ENCODE data around the gene GHR.

Gene GHR

GRCh38 chr5:42502613-42503470, 79.6 kb downstream of the GHR start:
- no peak overlapping the region for H3K4me3 ChIP-seq (ENCODE audit: low read depth, low read length)

GRCh38 chr5:42506662-42507061, 83.4 kb downstream of the GHR start:
- no peak overlapping the region for H3K4me3 ChIP-seq (ENCODE audit: low read depth, low read length)
- DNase-seq (ENCODE audit: low read depth) = no peak
- TF ChIP-seq, protein P1, sequence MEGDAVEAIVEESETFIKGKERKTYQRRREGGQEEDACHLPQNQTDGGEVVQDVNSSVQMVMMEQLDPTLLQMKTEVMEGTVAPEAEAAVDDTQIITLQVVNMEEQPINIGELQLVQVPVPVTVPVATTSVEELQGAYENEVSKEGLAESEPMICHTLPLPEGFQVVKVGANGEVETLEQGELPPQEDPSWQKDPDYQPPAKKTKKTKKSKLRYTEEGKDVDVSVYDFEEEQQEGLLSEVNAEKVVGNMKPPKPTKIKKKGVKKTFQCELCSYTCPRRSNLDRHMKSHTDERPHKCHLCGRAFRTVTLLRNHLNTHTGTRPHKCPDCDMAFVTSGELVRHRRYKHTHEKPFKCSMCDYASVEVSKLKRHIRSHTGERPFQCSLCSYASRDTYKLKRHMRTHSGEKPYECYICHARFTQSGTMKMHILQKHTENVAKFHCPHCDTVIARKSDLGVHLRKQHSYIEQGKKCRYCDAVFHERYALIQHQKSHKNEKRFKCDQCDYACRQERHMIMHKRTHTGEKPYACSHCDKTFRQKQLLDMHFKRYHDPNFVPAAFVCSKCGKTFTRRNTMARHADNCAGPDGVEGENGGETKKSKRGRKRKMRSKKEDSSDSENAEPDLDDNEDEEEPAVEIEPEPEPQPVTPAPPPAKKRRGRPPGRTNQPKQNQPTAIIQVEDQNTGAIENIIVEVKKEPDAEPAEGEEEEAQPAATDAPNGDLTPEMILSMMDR (IDR thresholded peaks at IDR 0.05; ENCODE audit: low read depth, low read length, missing control alignments) = no peak

More at GRCh38 chr5:42502613-42503470, 79.6 kb downstream of the GHR start:
- DNase-seq (ENCODE audit: low read depth) = no peak
- TF ChIP-seq, protein P1 (IDR thresholded peaks at IDR 0.05; ENCODE audit: low read depth, low read length, missing control alignments) = no peak

DNA sequence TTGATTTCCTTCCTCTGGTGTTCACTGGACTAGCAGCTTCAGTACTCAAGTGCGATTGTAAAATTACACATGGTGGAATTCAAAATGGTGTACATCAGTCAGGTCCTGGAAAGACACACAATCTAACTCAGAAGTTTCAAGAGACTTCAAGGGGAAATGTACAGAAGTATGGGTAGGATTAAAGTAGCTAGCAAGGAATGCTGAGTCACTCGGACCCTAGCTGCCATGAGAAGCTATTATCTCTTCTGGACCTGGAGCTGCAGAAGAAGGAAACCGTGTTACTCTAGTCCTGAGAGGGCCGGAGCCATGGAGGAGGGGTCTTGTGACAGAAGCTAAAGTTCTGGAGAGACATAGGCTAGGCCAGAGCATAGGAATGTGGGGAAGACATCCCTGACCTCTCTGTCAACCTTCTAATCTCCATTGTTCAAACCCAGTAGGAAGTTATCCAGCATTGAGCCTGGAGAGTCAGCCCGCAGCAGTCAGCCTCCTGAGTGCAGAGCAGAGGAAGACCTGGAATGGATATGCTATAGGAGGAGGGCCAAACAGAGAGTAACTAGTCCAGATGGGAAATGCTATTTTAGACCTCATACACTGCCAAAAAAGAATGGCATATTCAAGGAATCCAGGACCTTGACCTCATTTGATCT, 84.3 kb downstream of the GHR start:
- no peak for DNase-seq (ENCODE audit: low read depth)

GRCh38 chr5:42513246-42513645, 90.0 kb downstream of the GHR start:
- no peak overlapping the region for H3K4me3 ChIP-seq (ENCODE audit: low read depth, low read length)
- TF ChIP-seq, protein P1 (IDR thresholded peaks at IDR 0.05; ENCODE audit: low read depth, low read length, missing control alignments) = no peak
- no peak for DNase-seq (ENCODE audit: low read depth)

More for the DNA sequence above, 84.3 kb downstream of the GHR start:
- no peak overlapping the region for H3K4me3 ChIP-seq (ENCODE audit: low read depth, low read length)
- TF ChIP-seq, protein P1 (IDR thresholded peaks at IDR 0.05; ENCODE audit: low read depth, low read length, missing control alignments) = no peak

DNA sequence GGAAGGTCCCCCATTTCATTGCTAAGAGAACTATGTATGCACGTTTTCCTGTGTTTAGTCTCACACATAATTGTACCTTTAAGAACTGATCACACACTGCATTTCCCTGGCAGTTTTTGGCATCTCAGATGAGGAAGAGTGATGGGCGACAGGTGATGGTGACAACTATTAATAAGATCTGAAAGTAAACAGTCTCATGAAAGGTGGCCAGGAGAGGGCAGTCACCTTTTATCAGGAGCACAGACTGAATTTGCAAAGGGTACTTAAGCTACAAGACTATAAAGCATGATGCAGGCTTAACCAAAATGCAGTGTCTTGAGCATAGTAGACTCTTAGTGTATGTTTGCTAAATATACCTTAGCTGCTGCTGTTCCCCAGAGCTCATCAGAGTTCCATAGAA, 91.5 kb downstream of the GHR start:
- no peak overlapping the region for H3K4me3 ChIP-seq (ENCODE audit: low read depth, low read length)
- no peak for DNase-seq (ENCODE audit: low read depth)
- TF ChIP-seq, protein P1 (IDR thresholded peaks at IDR 0.05; ENCODE audit: low read depth, low read length, missing control alignments) = peak; percentile 17

- TF ChIP-seq, protein P1 (IDR thresholded peaks at IDR 0.05; ENCODE audit: low read depth, low read length, missing control alignments) = no peak
- DNase-seq (ENCODE audit: low read depth) = no peak
- H3K4me3 ChIP-seq (ENCODE audit: low read depth, low read length) = no peak overlapping the region
These were observed 92.3 kb downstream of the GHR start for GRCh38 chr5:42515504-42515903.
